Adrenal gland (tissue), 12 donors: Measurements from ENCODE around the gene BARHL1. TPM values are rescaled to one million over a fixed set of nuclear protein-coding genes. Genes with fewer than 3 reads are reported as not detected.

Source experiments
- DNase-seq, 7 donors: peaks; one replicate each; pipeline ENCODE4 v3.0.0-alpha.2; 2019 to 2020
- H3K27ac ChIP-seq, 5 donors: fragments of 200-600 bp; sonication (generic) in 4 of 5; 1 replicate in 3 of 5; 2 replicates in 2 of 5; pipeline versions ENCODE4 v1.5.1 to v1.8.0; 2016 to 2020; ENCODE audit warnings: mild to moderate bottlenecking in 1 of 5
- H3K27me3 ChIP-seq: fragments of 200-600 bp; 2 replicates; pipeline ENCODE4 v1.8.0; 2021
- H3K36me3 ChIP-seq, 2 donors: fragments of 200-600 bp; replicated peaks in 1 of 2; 1 replicate in 1 of 2; 2 replicates in 1 of 2; pipeline versions ENCODE4 v1.5.1 to v1.8.0; 2018 to 2022
- H3K4me1 ChIP-seq, 2 donors: fragments of 200-600 bp; replicated peaks in 1 of 2; 1 replicate in 1 of 2; 2 replicates in 1 of 2; pipeline versions ENCODE4 v1.5.1 to v1.8.0; 2018 to 2021
- H3K4me3 ChIP-seq, 4 donors: fragments of 200-600 bp; sonication (generic) in 3 of 4; one replicate each; pipeline ENCODE4 v1.5.1; 2016 to 2018
- H3K9me3 ChIP-seq, 3 donors: fragments of 200-600 bp; sonication (generic) in 1 of 3; replicated peaks in 1 of 3; 1 replicate in 2 of 3; 2 replicates in 1 of 3; pipeline versions ENCODE4 v1.5.1 to v1.8.0; 2016 to 2021
- POLR2A ChIP-seq, 2 donors: fragments of 450-650 bp; IDR thresholded peaks; one replicate each; pipeline ENCODE4 v1.6.1; 2017; ENCODE audit warnings: antibody characterized with exemption in 2 of 2, mild to moderate bottlenecking in 2 of 2, moderate library complexity in 1 of 2
- WGBS, 4 donors: extraction: QIAGEN DNeasy Blood & Tissue Kit in 2 of 4; methylation state at CpG; one replicate each; pipeline versions ENCODE4 v1.1.5 to v1.1.7; 2013 to 2017; 5-methylcytosine and 5-hydroxymethylcytosine counted together
- intact Hi-C, 2 donors: fragments of 100-400 bp; cut with DNase I; formaldehyde crosslinking; loops; one replicate each; pipeline versions ENCODE4 v1.14.1 to v1.15.0; 2022 to 2023
- polyA plus RNA-seq, 3 donors: library from polyadenylated mRNA; stranded (reverse); fragments of 200-250 nt in 2 of 3; fragments of 350-450 nt in 1 of 3; fragmentation: Illumina TruSeq in 1 of 3; extraction: RNeasy Lipid Tissue Mini Kit (QIAGEN cat#74804) in 1 of 3; gene quantifications; one replicate each; pipeline ENCODE4 v1.2.3, GENCODE V29; 2013 to 2014
- total RNA-seq, 9 donors: library from RNA; depleted of rRNA in 4 of 9; stranded (reverse); fragments of >200 nt in 4 of 9; fragments of 120-200 nt in 1 of 9; fragmentation: NEBNext Ultra II Directional in 1 of 9; extraction: Animal tissue kit (Norgen Biotek cat#: 25700) in 1 of 9; gene quantifications; one replicate each; pipeline versions ENCODE4 v1.1.0 to v1.2.4, GENCODE V29; 2013 to 2023
- TF ChIP-seq, protein P1 (sequence below), 6 experiments: fragments of 450-650 bp in 4 of 6; fragments of 200-600 bp in 2 of 6; sonication (generic) in 1 of 6; IDR thresholded peaks; 1 replicate in 5 of 6; 2 replicates in 1 of 6; pipeline versions ENCODE4 v1.5.1 to v1.8.0; 2016 to 2021; ENCODE audit warnings: antibody characterized with exemption in 6 of 6, mild to moderate bottlenecking in 2 of 6, moderate library complexity in 1 of 6
- donor health status: healthy with polysubstance abuse.
- donor health status: Bipolar disorder and iron deficiency.
- donor health status: DM: yes; HTN: yes; CAD: no.
- donor health status: DM: no; HTN: no; CAD: no.
- donor health status: DM: no; HTN: no; CAD: no.
- donor health status: DM: yes; HTN: yes; CAD: no.

The BARHL1 gene
- total and polyA plus RNA-seq, 12 donors = not detected

DNA sequence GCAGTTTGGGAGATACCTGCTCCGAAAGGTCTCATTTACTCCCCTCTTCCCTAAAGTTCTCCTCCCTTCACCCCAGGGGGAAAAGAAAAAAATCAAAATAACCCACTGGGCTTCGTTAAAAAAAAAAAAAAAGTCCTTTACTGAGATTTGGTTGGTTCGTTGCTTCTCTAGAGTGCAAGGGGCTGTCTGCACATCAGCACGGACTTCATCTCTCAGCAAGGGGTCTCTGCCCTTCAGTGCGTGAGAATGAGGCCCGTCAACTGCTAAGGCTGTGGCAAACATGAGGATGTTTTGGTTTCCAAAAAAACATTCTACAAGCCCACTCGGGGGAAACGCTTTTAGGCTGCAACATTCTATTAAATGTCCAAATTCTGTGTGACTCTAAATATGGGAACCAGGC is 10.0 kb downstream of the BARHL1 start:
- intact Hi-C loops = no loop called here
- TF ChIP-seq, protein P1, sequence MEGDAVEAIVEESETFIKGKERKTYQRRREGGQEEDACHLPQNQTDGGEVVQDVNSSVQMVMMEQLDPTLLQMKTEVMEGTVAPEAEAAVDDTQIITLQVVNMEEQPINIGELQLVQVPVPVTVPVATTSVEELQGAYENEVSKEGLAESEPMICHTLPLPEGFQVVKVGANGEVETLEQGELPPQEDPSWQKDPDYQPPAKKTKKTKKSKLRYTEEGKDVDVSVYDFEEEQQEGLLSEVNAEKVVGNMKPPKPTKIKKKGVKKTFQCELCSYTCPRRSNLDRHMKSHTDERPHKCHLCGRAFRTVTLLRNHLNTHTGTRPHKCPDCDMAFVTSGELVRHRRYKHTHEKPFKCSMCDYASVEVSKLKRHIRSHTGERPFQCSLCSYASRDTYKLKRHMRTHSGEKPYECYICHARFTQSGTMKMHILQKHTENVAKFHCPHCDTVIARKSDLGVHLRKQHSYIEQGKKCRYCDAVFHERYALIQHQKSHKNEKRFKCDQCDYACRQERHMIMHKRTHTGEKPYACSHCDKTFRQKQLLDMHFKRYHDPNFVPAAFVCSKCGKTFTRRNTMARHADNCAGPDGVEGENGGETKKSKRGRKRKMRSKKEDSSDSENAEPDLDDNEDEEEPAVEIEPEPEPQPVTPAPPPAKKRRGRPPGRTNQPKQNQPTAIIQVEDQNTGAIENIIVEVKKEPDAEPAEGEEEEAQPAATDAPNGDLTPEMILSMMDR (IDR thresholded peaks at IDR 0.05) = no peak
- no peak for TF ChIP-seq POLR2A (IDR thresholded peaks at IDR 0.05)
- H3K27ac ChIP-seq = no peak overlapping the region
- no peaks in the 10 kb centered on the region for H3K9me3 ChIP-seq
- DNase-seq = no peak
- H3K36me3 ChIP-seq = peaks cover 0 to 21% of the 10 kb centered on the region in 2 donors
- peaks cover 41% of the 10 kb centered on the region for H3K27me3 ChIP-seq
- 83 to 88% (median 86%) methylated on average over 8 of the region's 8 CpGs for WGBS, 4 donors
- no peak overlapping the region for H3K4me3 ChIP-seq
- peaks cover 0 to 8% of the 10 kb centered on the region in 2 donors for H3K4me1 ChIP-seq

DNA sequence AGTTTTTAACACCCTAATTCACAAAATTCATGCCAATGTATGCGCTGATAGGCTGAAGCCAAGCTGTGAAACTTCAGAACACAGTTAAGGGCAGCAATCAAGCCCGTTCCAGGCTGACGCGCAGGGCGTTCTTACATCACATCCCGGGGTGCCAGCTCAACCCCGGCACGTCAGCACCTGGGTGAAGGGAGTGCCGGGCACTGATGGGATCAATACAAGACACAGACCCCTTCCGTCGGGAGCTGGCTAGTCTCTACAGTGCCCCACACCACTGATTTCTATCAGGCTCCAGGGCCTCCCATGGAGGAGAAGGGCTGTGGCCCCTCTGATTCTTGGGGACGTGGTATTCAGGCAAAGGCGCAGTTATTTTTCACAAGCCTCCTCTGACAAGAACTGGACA is 12.0 kb downstream of the BARHL1 start:
- Histone ChIP-seq H3K9me3 (no peaks in the 10 kb centered on the region), H3K4me1 (peaks cover 0 to 8% of the 10 kb centered on the region in 2 donors), H3K36me3 (peaks cover 0 to 21% of the 10 kb centered on the region in 2 donors), H3K27ac (no peak overlapping the region), H3K27me3 (peaks cover 21% of the 10 kb centered on the region), H3K4me3 (no peak overlapping the region)
- WGBS, 4 donors = 93 to 97% (median 96%) methylated on average over 8 to 13 of the region's 13 CpGs
- TF ChIP-seq POLR2A (IDR thresholded peaks at IDR 0.05) = no peak
- TF ChIP-seq, protein P1 (IDR thresholded peaks at IDR 0.05) = no peak
- no peak for DNase-seq
- intact Hi-C loops = no loop called here

DNA sequence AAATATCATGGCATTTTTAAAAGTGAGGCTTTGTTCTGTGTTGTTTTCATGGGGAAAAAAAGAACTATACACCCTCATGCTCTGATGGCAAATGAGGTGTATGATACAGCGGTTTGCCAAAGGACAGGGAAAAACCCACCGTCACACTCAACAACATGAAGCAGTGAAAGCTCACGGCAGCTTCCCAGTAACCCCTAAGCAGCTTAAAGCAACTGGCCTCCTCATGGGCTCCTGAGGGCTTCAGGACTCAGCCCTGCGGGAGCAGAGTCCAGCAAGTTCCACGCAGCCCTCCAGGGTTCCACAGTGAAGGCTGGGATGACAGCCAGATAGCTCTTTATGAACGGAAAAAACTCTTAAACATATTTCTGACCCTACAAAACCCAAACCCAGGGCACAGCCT is 12.9 kb downstream of the BARHL1 start:
- Histone ChIP-seq H3K27me3 (peaks cover 12% of the 10 kb centered on the region), H3K36me3 (peaks cover 0 to 21% of the 10 kb centered on the region in 2 donors), H3K4me3 (no peak overlapping the region), H3K4me1 (peaks cover 0 to under 1% of the 10 kb centered on the region in 2 donors), H3K9me3 (no peaks in the 10 kb centered on the region), H3K27ac (no peak overlapping the region)
- 89 to 98% (median 94%) methylated on average over 3 to 6 of the region's 6 CpGs for WGBS, 4 donors
- TF ChIP-seq, protein P1 (IDR thresholded peaks at IDR 0.05) = no peak
- intact Hi-C loops = no loop called here
- no peak for DNase-seq

DNA sequence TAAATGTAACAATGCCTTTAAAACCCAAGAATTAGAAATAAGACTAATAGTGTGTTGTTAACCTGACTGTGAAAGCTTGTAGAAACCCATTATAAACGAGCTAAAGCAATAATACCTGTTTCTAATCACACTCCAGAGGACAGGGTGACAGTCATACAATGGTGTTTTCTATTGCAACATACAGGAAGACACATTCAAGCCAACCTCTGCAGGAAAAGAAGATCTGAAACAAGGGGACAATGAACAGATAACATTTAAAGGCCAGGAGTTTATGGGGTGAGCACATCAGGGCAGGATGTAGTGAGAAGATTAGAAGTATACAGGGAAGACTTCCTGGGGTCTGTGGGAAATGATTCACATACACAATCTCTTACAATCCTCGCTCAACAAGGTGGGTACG is 13.8 kb downstream of the BARHL1 start:
- intact Hi-C loops = no loop called here
- H3K27ac ChIP-seq = no peak overlapping the region
- no peak for TF ChIP-seq POLR2A (IDR thresholded peaks at IDR 0.05)
- TF ChIP-seq, protein P1 (IDR thresholded peaks at IDR 0.05) = no peak

More for the DNA sequence above, 13.8 kb downstream of the BARHL1 start:
- Histone ChIP-seq H3K36me3 (peaks cover 0 to 21% of the 10 kb centered on the region in 2 donors), H3K4me3 (no peak overlapping the region), H3K27me3 (peaks cover 6% of the 10 kb centered on the region), H3K9me3 (no peaks in the 10 kb centered on the region), H3K4me1 (no peaks in the 10 kb centered on the region)
- DNase-seq = no peak
- WGBS, 4 donors = 72 to 82% (median 75%) methylated on average over 3 of the region's 3 CpGs
